ENCODE measurements around the gene MET.
A peak's percentile ranks its signal among the peaks of the same experiment; 100 is the strongest.
"Not testable (repeated sequence)": the region's sequence is repeated elsewhere in the genome, so short reads cannot be mapped to it uniquely, and the experiment has no call there.

The MET gene

GRCh38 chr7:116730097-116731022 is 58.4 kb downstream of the MET start:
- no peak for DNase-seq

GRCh38 chr7:116731023-116731395 is 59.0 kb downstream of the MET start:
- DNase-seq: no peak

GRCh38 chr7:116731445-116732335 is 59.7 kb downstream of the MET start:
- DNase-seq: no peak

GRCh38 chr7:116732788-116733694 is 61.0 kb downstream of the MET start:
- no peak for DNase-seq

- peak; percentile 78 for DNase-seq
These were observed 62.1 kb downstream of the MET start for GRCh38 chr7:116733924-116734580.

GRCh38 chr7:116734710-116735109 is 62.7 kb downstream of the MET start:
- DNase-seq: no peak

- DNase-seq: no peak
These were observed 65.1 kb downstream of the MET start for GRCh38 chr7:116736927-116737715.

GRCh38 chr7:116738378-116738777 is 66.4 kb downstream of the MET start:
- DNase-seq: no peak

- DNase-seq: no peak
These were observed 67.3 kb downstream of the MET start for GRCh38 chr7:116739307-116739706.

- DNase-seq: no peak
These were observed 68.2 kb downstream of the MET start for GRCh38 chr7:116740231-116740630.

- DNase-seq: no peak
These were observed 68.9 kb downstream of the MET start for GRCh38 chr7:116740755-116741462.

GRCh38 chr7:116741625-116742316 is 69.8 kb downstream of the MET start:
- DNase-seq: no peak

GRCh38 chr7:116742641-116743040 is 70.6 kb downstream of the MET start:
- DNase-seq: no peak

GRCh38 chr7:116743835-116744234 is 71.8 kb downstream of the MET start:
- DNase-seq: not testable (repeated sequence)

- not testable (repeated sequence) for DNase-seq
These were observed 74.4 kb downstream of the MET start for GRCh38 chr7:116746388-116746787.

GRCh38 chr7:116751070-116751469 is 79.1 kb downstream of the MET start:
- not testable (repeated sequence) for DNase-seq

GRCh38 chr7:116752305-116753074 is 80.5 kb downstream of the MET start:
- DNase-seq: no peak

- no peak for DNase-seq
These were observed 81.1 kb downstream of the MET start for GRCh38 chr7:116753130-116753529.

GRCh38 chr7:116754186-116754585 is 82.2 kb downstream of the MET start:
- no peak for DNase-seq

Measured in MV-4-11 (cell line).